ENCODE results near the gene SH3BP1.

DNA sequence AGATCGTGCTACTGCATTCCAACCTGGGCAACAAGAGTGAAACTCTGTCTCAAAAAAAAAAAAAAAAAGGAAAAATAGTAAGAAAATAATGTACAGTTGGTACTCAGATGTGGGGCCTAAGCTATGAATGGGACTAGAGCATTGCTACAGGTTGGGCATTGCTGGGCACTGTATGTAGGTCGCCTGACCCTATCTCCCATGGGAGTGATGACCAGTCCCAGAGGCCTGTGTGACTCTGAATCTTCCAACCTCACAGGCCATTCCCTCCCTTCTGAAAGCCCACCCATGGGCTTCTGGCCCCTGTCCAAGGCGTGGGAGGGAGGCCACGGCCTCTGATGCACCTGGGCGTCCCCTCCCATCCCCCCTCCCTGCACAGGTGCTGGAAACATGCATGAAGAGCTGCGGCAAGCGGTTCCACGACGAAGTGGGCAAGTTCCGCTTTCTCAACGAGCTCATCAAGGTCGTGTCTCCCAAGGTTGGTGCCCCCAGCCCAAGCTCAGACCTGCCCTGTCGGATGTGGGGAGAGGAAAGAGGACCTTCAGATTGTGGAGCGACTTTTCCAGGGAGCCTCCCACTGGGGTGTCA lies 21.3 kb upstream of the SH3BP1 start:
- no peak for TF ChIP-seq CTCF (IDR thresholded peaks at IDR 0.05)
- no peak for TF ChIP-seq MAFK (IDR thresholded peaks at IDR 0.05; ENCODE audit: partially characterized antibody)
